ENCODE measurements around the gene IRF4. TPM values are rescaled to one million over a fixed set of nuclear protein-coding genes. Genes with fewer than 3 reads are reported as not detected.

Gene IRF4
- total and polyA plus RNA-seq, 7 donors, result 0.03 to 0.59 (median 0.27) TPM

GRCh38 chr6:444653-445275 lies 53.2 kb downstream of the IRF4 start:
- WGBS, 3 donors, result 65 to 74% (median 66%) methylated on average over 18 of the region's 18 CpGs
- no peak for ATAC-seq
- Histone ChIP-seq H3K27ac (no peak overlapping the region), H3K4me1 (no peaks in the 10 kb centered on the region), H3K36me3 (ENCODE audit: insufficient read depth in 1 of 2, low read depth in 1 of 2) (no peaks in the 10 kb centered on the region), H3K27me3 (ENCODE audit: insufficient read depth in 3 of 3, low read length in 2 of 3) (peaks cover 0 to 2% (median 0%) of the 10 kb centered on the region in 3 donors), H3K4me3 (no peak overlapping the region), H3K9me3 (no peaks in the 10 kb centered on the region)
- intact Hi-C loops (cut with DNase I), result no loop called here
- TF ChIP-seq CTCF (IDR thresholded peaks at IDR 0.05), result no peak
- no peak for DNase-seq

GRCh38 chr6:445571-446417 lies 54.2 kb downstream of the IRF4 start:
- no peak for ATAC-seq

GRCh38 chr6:446418-447366 lies 55.1 kb downstream of the IRF4 start:
- ATAC-seq, result no peak
- no peak for TF ChIP-seq CTCF (IDR thresholded peaks at IDR 0.05)
- Histone ChIP-seq H3K4me3 (no peak overlapping the region), H3K9me3 (no peaks in the 10 kb centered on the region), H3K36me3 (ENCODE audit: insufficient read depth in 1 of 2, low read depth in 1 of 2) (no peaks in the 10 kb centered on the region), H3K27ac (no peak overlapping the region), H3K4me1 (no peaks in the 10 kb centered on the region), H3K27me3 (ENCODE audit: insufficient read depth in 3 of 3, low read length in 2 of 3) (peaks cover 0 to 4% (median 3%) of the 10 kb centered on the region in 3 donors)
- intact Hi-C loops (cut with DNase I), result no loop called here
- 80 to 87% (median 82%) methylated on average over 27 to 28 of the region's 28 CpGs for WGBS, 3 donors
- DNase-seq, result no peak

More at GRCh38 chr6:445571-446417, 54.2 kb downstream of the IRF4 start:
- no peak for TF ChIP-seq CTCF (IDR thresholded peaks at IDR 0.05)
- Histone ChIP-seq H3K9me3 (no peaks in the 10 kb centered on the region), H3K36me3 (ENCODE audit: insufficient read depth in 1 of 2, low read depth in 1 of 2) (no peaks in the 10 kb centered on the region), H3K27me3 (ENCODE audit: insufficient read depth in 3 of 3, low read length in 2 of 3) (peaks cover 0 to 2% (median 0%) of the 10 kb centered on the region in 3 donors), H3K4me1 (no peaks in the 10 kb centered on the region), H3K27ac (no peak overlapping the region), H3K4me3 (no peak overlapping the region)
- 70 to 85% (median 77%) methylated on average over 11 of the region's 11 CpGs for WGBS, 3 donors
- intact Hi-C loops (cut with DNase I), result no loop called here
- DNase-seq, result no peak

- Histone ChIP-seq H3K27ac (no peak overlapping the region), H3K4me1 (no peaks in the 10 kb centered on the region), H3K36me3 (ENCODE audit: insufficient read depth in 1 of 2, low read depth in 1 of 2) (no peaks in the 10 kb centered on the region), H3K4me3 (no peak overlapping the region), H3K27me3 (ENCODE audit: insufficient read depth in 3 of 3, low read length in 2 of 3) (peaks cover 0 to 6% (median 4%) of the 10 kb centered on the region in 3 donors), H3K9me3 (no peaks in the 10 kb centered on the region)
- 80 to 81% (median 80%) methylated on average over 29 of the region's 29 CpGs for WGBS, 3 donors
- intact Hi-C loops (cut with DNase I), result no loop called here
- no peak for DNase-seq
- no peak for ATAC-seq
- TF ChIP-seq CTCF (IDR thresholded peaks at IDR 0.05), result no peak
These were observed 56.0 kb downstream of the IRF4 start for GRCh38 chr6:447381-448165.

All from psoas muscle (tissue), 8 donors.